ENCODE data around the gene MIEF1.

Gene MIEF1

DNA sequence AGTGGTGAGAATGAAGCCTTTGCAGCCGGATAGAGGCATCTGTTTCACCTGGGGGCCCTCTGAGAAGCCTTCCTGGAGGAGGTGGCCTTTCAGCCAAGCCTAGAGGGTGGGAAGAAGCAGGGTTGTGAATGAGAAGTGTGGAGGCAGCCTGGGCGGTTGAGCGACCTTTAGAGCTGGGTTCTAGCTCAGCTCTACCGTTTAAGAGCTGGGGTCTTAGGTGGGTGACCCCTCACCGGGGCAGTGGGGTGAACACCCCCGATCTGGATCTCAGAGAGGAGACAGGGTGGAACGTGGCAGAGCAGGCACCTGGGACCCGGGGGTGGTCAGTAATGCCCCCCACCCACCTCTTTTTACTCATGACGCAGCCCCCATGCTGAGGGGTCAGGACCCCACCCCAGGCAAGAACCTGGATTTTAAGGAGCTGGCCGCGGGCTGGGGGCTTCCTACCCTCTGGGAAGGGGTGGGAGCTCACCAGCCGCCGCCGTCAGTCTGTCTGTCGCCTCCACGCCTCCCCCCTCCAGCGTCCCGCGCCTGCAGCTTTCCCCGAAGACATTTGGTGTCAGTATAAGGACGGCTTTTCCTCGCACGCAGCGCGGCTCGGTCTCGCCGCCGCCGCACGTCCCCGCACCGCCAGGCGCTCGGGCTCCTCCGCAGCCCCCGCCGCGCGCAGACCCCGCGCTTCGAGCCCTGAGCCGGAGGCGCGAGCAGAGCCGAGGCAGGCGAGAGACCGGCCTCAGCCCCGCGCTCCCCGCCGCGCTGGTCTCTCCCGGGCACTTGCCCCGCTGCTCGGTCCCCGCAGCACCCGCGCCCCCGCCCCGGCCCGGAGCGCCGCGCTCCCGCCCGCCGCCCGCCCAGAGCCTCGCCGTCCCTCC lies 55.1 kb downstream of the MIEF1 start:
- no peak overlapping the region for H3K4me3 ChIP-seq (ENCODE audit: low read depth, low read length)

GRCh38 chr22:39558254-39558727 lies 56.2 kb downstream of the MIEF1 start:
- H3K4me3 ChIP-seq (ENCODE audit: low read depth, low read length), result no peak overlapping the region

GRCh38 chr22:39558950-39559349 lies 56.9 kb downstream of the MIEF1 start:
- H3K4me3 ChIP-seq (ENCODE audit: low read depth, low read length), result no peak overlapping the region

- no peak overlapping the region for H3K4me3 ChIP-seq (ENCODE audit: low read depth, low read length)
Observed at GRCh38 chr22:39559456-39560105, 57.5 kb downstream of the MIEF1 start.

- no peak overlapping the region for H3K4me3 ChIP-seq (ENCODE audit: low read depth, low read length)
Observed at GRCh38 chr22:39560127-39560526, 58.0 kb downstream of the MIEF1 start.

- no peak overlapping the region for H3K4me3 ChIP-seq (ENCODE audit: low read depth, low read length)
Observed at GRCh38 chr22:39562839-39563489, 60.9 kb downstream of the MIEF1 start.

DNA sequence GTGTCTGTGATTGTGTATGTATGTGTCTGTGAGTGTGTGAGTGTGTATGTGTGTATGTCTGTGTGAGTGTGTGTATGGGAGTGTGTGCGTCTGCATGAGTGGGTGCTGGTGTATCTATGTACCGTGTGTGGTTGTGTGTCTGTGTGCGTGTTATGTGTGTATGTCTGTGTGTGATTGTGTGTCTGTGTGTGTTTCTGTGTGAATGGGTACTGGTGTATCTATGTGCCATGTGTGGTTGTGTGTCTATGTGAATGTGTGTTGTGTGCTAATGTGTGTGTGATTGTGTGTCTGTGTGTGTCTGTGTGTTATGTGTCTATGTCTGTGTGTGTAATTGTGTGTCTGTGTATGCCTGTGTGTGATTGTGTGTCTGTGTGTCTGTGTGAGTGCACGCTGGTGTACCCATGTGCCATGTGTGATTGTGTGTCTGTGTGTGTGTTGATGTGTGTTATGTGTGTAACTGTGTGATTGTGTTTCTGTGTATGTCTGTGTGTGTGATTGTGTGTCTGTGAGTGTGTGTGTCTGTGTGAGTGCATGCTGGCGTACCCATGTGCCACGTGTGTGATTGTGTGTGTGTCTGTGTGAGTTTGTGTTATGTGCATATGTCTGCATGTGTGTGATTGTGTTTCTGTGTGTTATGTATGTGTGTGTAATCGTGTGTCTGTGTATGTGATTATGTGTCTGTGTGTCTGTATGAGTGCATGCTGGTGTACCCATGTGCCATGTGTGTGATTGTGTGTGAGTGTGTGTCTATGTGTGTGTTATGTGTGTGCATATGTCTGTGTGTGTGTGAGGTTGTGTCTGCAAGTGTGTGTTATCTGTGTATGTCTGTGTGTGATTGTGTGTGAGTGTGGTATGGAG lies 61.7 kb downstream of the MIEF1 start:
- H3K4me3 ChIP-seq (ENCODE audit: low read depth, low read length), result no peak overlapping the region

DNA sequence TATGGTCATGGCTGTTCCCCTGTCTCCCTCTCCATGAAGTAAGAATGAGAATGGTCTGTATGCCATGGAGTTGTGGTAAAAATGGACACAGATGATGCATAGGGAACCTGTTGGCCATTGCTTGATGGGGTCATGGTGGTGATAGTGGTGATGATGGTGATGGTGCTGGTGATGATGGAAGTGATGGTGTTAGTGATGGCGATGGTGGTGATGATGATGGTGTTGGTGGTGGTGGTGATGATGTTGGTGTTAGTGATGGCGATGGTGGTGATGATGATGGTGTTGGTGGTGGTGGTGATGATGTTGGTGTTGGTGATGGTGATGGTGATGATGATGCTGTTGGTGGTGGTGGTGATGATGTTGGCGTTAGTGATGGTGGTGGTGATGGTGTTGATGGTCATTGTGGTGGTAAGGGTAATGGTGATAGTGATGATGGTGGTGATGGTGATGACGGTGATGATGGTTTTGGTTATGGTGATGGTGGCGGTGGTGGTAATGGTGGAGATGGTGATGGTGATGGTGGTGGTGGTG lies 63.4 kb downstream of the MIEF1 start:
- no peak overlapping the region for H3K4me3 ChIP-seq (ENCODE audit: low read depth, low read length)

GRCh38 chr22:39567135-39567946 lies 65.3 kb downstream of the MIEF1 start:
- no peak overlapping the region for H3K4me3 ChIP-seq (ENCODE audit: low read depth, low read length)

All from iPS-11a (cell line).